ENCODE results near the gene MKRN2. TPM values are rescaled to one million over a fixed set of nuclear protein-coding genes. Genes with fewer than 3 reads are reported as not detected.

MKRN2 gene
- total RNA-seq, 4 donors from 2014 or later: 18.5 to 35.6 (median 29.3) TPM

DNA sequence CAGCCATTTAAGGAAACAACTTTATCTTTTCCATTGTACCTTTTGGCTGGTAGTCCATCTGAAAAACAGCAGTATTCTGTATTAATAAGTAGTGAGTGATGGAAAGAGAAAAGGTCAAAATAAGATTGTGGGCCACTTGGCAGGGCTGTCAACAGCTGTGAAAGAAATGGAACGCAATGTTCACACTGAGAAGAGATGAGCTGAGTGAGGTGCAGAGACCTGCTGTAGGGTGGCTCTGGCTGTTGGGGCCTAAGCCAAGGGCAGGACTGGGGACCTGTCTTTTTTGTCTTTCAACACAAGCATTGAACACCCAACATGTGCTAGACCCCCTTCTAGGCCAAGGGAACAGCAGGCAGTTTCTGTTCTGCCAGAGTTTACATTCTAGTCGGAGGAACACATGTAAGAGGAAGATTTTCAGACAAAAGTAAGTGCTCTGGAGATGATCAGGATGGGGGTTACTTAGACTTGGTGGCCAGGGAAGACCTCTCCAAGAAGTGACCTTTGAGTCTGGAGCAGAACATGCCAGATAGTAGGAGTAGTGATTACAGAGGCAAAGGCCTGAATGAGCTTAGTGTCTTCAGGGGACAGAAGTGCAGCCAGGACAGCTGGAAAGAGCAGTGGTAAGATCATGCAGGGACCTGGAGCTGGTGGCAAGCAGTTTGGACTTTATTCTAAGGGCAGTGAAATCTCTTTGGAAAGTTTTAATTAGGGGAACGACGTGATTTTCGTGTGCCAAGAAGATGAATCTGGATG lies 43.0 kb upstream of the MKRN2 start:
- no peak overlapping the region for H3K4me3 ChIP-seq (ENCODE audit: low read depth, poor library complexity, severe bottlenecking)
- no peak for TF ChIP-seq POLR2A (IDR thresholded peaks at IDR 0.05)
- TF ChIP-seq, protein P1, sequence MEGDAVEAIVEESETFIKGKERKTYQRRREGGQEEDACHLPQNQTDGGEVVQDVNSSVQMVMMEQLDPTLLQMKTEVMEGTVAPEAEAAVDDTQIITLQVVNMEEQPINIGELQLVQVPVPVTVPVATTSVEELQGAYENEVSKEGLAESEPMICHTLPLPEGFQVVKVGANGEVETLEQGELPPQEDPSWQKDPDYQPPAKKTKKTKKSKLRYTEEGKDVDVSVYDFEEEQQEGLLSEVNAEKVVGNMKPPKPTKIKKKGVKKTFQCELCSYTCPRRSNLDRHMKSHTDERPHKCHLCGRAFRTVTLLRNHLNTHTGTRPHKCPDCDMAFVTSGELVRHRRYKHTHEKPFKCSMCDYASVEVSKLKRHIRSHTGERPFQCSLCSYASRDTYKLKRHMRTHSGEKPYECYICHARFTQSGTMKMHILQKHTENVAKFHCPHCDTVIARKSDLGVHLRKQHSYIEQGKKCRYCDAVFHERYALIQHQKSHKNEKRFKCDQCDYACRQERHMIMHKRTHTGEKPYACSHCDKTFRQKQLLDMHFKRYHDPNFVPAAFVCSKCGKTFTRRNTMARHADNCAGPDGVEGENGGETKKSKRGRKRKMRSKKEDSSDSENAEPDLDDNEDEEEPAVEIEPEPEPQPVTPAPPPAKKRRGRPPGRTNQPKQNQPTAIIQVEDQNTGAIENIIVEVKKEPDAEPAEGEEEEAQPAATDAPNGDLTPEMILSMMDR (IDR thresholded peaks at IDR 0.05): no peak
- intact Hi-C loops (cut with DNase I; ENCODE audit: low total_unique reads): no loop called here
- DNase-seq (ENCODE audit: low spot score in 2 of 2): no peak
- 90 to 97% methylated on average over 5 of the region's 5 CpGs for WGBS, 2 donors

DNA sequence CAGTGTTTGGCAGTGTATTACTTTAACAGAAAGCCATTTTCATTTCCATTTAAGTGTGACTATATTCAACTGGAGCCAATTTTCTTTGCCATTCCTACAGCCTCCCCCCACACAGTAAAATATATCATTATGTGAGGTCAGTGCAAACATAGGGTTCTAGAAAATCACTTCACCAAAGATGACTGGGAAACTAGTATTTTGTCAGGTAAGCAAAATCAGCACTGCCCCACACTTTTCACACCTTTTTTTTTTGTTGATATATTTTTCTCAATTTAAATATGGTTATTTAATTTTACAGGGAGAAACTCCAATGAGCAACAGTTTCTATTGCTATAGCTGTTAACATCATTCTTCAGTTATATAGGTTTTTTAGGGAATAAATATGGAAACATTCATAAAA lies 41.3 kb upstream of the MKRN2 start:
- TF ChIP-seq, protein P1 (IDR thresholded peaks at IDR 0.05): no peak
- no peak for TF ChIP-seq POLR2A (IDR thresholded peaks at IDR 0.05)
- DNase-seq (ENCODE audit: low spot score in 2 of 2): no peak
- no peak overlapping the region for H3K4me3 ChIP-seq (ENCODE audit: low read depth, poor library complexity, severe bottlenecking)
- intact Hi-C loops (cut with DNase I; ENCODE audit: low total_unique reads): no loop called here

DNA sequence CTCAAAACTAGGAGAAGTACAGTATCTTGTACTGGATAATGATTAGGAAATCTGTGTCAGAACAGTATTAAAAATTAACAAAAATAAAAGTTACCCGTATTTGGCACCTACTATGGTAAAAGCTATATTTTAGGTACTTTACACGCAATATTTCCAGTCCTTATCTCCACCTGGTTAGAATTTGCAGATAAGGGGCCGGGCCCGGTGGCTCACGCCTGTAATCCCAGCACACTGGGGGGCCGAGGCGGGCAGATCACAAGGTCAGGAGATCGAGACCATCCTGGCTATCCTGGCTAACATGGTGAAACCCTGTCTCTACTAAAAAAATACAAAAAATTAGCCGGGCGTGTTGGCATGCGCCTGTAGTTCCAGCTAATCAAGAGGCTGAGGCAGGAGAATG lies 40.0 kb upstream of the MKRN2 start:
- H3K4me3 ChIP-seq (ENCODE audit: low read depth, poor library complexity, severe bottlenecking): no peak overlapping the region
- intact Hi-C loops (cut with DNase I; ENCODE audit: low total_unique reads): no loop called here

GRCh38 chr3:12518261-12519028 lies 38.4 kb upstream of the MKRN2 start:
- 88 to 90% methylated on average over 6 of the region's 6 CpGs for WGBS, 2 donors
- intact Hi-C loops (cut with DNase I; ENCODE audit: low total_unique reads): no loop called here
- DNase-seq (ENCODE audit: low spot score in 2 of 2): no peak
- TF ChIP-seq, protein P1 (IDR thresholded peaks at IDR 0.05): no peak
- TF ChIP-seq POLR2A (IDR thresholded peaks at IDR 0.05): no peak
- H3K4me3 ChIP-seq (ENCODE audit: low read depth, poor library complexity, severe bottlenecking): no peak overlapping the region

More for the DNA sequence above, 40.0 kb upstream of the MKRN2 start:
- TF ChIP-seq POLR2A (IDR thresholded peaks at IDR 0.05): no peak
- DNase-seq (ENCODE audit: low spot score in 2 of 2): no peak
- WGBS, 2 donors: 95 to 96% methylated on average over 11 of the region's 11 CpGs

GRCh38 chr3:12521010-12521409 lies 35.9 kb upstream of the MKRN2 start:
- TF ChIP-seq, protein P1 (IDR thresholded peaks at IDR 0.05): no peak
- TF ChIP-seq POLR2A (IDR thresholded peaks at IDR 0.05): no peak
- intact Hi-C loops (cut with DNase I; ENCODE audit: low total_unique reads): no loop called here
- no peak overlapping the region for H3K4me3 ChIP-seq (ENCODE audit: low read depth, poor library complexity, severe bottlenecking)
- DNase-seq (ENCODE audit: low spot score in 2 of 2): no peak
- 97 to 98% methylated on average over 2 of the region's 2 CpGs for WGBS, 2 donors

- DNase-seq (ENCODE audit: low spot score in 2 of 2): no peak
- TF ChIP-seq POLR2A (IDR thresholded peaks at IDR 0.05): no peak
- TF ChIP-seq, protein P1 (IDR thresholded peaks at IDR 0.05): no peak
- 78 to 100% methylated on average over 1 of the region's 1 CpG for WGBS, 2 donors
- no peak overlapping the region for H3K4me3 ChIP-seq (ENCODE audit: low read depth, poor library complexity, severe bottlenecking)
- intact Hi-C loops (cut with DNase I; ENCODE audit: low total_unique reads): no loop called here
Measured at GRCh38 chr3:12522721-12523120, 34.2 kb upstream of the MKRN2 start.

Measured in lower leg skin (tissue), 4 donors.